ENCODE data around the gene MYBL2.
A peak's percentile ranks its signal among the peaks of the same experiment; 100 is the strongest.

GRCh38 chr20:43681991-43682410, 15.1 kb downstream of the MYBL2 start:
- TF ChIP-seq CTCF (IDR thresholded peaks at IDR 0.05 in 8 of 11, conservative IDR thresholded peaks at IDR 0.05 in 3 of 11) (peak in 3 of 11 experiments; percentile 7 to 19 (median 9)), POLR2A (IDR thresholded peaks at IDR 0.05) (peak in 1 of 3 donors; percentile 19)

Measured in spleen (tissue), 7 donors.